NCI-H524 treated with DMSO at 0.1 percent for 48 hours (cell line): ENCODE measurements around the gene SLC16A4.
A peak's percentile ranks its signal among the peaks of the same experiment; 100 is the strongest.

Experiments used
- DNase-seq: peaks from one replicate; lab custom pipeline; 2025; lab: John Stamatoyannopoulos, UW

The SLC16A4 gene

DNA sequence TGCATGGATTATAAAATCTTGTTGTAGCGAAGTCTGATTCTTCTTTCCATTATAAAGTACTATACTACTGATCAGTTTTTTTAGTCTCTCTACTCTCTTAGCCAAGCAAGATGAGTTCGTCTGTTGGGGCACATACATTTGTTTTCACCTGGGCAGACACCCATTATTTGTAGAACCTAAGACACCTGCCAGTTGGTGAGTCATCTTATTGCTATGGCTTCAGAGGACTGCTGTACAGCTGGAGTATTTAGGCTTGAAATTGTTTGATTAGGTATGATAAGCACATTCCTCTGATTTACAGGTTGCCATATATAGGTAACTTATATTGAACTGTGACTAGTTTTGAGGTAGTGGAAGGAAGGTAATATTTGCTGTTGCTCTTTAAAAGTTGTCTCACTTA is 34.4 kb downstream of the SLC16A4 start:
- no peak for DNase-seq

DNA sequence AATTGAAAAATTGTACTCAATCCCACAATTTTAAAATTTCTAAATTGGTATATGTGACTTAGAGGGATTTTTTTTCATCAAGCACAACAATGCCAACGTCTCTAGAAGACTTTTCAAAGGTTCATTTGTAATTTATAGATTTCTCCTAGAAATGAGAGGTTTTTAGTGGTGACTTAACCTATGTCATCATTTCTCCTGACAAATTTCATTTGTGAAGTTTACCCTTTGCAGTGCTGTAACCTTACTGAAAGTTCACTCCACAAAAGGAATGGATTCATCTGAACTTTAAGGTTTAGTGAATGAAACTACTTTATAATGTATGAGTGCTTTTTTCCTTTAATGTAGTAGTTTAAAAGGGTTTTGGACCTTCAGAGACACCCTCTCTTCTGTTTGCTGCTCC is 35.5 kb downstream of the SLC16A4 start:
- no peak for DNase-seq

DNA sequence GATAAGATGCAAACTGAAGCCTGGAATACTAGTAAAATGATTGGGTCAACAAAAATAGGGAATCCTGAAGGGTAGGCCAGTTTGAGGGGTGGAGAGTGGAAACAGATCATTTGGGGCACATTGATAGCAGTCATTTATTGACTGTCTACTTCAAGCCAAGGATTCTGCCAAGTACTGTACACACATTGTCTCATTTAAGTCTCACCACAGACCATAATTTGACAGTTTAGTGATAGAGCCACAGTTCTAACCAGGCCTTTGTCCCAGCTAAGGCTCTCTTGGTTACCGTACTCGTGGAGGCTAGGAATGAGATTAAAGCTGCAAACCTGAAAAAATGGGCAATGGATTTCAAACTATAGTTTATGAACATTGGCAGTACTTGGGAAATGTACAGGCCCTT is 40.5 kb downstream of the SLC16A4 start:
- no peak for DNase-seq

DNA sequence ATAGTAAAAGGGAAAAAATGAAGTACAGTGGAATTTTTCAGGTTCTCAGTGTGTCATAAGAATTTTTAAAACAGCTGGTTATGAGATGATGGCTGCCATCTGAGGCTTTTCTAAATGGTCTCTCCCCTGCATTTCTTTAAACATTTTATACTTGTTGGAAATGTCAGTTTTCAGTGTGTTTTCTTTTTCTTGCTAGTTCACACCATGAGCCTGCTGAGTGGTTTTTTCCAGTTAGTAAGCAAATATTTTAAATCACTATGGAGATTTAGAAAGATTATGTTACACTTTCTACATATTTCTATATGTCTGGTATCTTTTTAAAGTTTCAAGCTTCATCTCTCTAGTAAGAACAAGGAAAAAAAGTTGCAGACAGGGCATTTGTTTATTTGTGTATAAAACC is 42.1 kb downstream of the SLC16A4 start:
- DNase-seq: no peak

DNA sequence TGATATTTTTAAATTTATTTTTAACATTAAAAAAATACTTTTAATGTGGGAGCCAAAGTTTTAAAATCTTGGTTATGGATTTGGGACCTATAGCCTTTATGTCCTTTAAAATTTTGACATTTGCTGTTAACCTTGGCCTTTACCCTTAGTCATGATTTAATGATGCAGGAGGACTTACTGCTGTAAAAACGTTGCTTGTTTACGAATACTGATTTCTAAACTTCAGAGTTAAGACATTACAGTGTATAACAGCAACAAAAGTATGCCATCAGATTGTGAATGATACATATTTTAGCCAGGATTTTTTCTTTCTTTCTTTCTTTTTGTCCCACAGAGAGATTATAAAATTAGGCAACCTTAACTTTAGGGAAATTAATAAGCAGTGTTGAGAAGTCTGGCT is 42.8 kb downstream of the SLC16A4 start:
- DNase-seq: no peak

DNA sequence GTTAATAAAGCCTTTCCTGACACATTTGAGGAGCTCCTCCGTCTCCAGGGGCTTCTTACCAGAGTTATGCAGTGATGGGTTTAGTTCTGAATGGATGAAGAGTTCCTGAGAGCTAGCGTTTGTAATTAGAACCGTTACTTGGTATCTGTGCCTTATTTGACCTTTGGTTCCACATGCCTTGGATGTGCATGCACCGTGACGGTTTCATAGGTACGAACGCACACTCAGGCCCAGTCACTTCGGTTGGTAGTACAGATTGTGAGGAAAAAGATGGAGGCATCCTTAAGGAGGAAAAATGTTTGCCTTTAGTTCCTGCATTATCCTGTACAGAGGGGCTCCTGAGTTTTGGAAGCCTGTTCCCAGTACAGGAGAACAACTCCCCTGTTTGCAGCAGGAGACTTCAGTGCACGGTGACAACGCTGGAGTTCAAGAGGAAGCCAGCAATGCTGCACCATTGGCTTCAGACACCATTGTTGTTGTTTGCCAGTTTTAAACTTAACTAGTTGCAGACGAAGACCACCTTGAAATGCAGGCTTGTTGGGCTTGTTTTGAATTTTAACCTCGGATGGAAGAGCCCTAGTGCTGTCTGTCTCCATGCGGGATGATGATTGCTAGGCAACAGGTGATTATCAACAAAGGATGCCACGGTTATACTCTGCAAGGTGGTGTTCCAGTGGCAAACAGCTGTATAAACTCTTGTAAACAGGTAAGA is 43.5 kb downstream of the SLC16A4 start:
- DNase-seq: no peak

DNA sequence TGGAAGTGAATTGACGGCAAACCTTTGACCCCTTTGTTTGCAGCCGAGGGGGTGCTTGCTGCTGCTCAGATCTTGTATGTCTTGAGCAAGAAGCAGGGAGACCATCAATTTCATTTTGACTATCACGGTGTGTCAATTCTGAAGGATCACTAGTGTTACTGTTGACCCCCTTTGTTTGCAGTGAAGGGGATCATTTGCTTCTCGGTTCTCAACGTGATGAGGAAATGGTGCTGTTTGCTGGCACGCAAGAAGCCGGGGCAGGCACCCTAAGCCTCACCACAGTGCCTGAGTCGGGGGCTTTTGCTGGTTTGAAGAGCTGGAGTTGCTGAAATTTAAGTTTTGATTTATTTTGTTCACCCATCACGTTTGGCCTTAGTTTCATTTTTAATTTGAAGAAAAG is 44.1 kb downstream of the SLC16A4 start:
- no peak for DNase-seq

DNA sequence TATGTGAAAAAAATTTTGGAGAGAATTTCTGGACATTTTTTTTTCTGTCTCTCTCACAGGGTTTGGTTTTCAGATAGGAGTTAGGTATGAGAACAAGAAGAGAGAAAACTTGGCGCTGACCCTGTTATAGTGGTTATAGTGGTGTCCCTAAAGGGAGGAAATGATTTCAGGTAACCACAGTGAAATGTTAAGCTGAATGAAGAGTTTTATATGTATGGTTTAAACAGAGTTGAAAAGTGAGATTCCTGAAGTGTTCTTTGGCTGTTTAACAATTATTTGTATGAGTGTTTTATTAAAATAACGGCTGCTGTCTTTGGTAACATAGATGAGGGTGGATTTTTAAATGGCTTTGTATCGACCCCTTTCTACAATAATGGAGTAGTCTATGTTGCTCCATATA is 45.3 kb downstream of the SLC16A4 start:
- no peak for DNase-seq

DNA sequence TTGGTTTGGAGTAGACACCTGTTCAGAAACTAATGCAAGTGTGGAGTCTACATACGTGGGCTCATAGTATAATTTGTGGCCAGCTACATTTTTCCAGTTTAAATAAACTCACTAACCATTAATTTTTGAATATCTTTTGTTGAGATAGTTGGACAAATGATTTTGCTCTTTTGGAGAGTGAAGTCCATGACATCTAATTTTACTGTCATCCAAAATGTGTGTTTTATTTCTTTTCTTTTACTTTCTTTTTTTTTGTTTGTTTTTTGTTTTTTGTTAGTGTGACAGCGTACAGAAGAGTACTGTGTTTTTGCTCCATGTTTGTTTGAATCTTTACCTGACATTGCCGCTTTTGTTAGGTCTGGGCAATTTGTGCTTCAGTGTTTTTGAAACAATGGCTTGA is 46.7 kb downstream of the SLC16A4 start:
- DNase-seq: no peak

DNA sequence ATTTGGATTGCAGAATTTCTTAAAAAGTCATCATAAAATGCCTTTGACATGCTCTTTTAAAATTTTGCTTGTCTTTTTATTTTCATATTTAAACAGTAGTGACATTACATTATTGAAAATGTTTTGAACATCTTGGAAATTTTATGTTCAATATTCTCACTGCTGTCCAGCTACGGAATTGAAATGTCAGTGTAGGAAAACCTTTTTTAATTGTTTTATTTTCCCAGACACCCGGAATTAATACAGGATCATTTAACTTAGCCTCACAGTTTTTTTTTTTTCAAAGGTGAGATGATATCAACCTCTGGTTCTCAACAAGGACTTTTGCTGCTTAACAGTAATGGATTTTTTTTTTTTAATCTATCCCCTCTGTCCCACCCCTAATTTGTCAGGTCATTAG is 47.6 kb downstream of the SLC16A4 start:
- no peak for DNase-seq

DNA sequence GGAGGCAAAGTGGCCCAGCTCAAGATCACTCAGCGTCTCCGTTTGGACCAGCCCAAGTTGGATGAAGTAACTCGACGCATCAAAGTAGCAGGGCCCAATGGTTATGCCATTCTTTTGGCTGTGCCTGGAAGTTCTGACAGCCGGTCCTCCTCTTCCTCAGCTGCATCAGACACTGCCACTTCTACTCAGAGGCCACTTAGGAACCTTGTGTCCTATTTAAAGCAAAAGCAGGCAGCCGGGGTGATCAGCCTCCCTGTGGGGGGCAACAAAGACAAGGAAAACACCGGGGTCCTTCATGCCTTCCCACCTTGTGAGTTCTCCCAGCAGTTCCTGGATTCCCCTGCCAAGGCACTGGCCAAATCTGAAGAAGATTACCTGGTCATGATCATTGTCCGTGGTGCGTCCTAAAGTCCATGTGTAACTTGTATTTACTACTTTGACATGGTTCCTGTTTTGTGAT is 48.9 kb downstream of the SLC16A4 start:
- DNase-seq: no peak

DNA sequence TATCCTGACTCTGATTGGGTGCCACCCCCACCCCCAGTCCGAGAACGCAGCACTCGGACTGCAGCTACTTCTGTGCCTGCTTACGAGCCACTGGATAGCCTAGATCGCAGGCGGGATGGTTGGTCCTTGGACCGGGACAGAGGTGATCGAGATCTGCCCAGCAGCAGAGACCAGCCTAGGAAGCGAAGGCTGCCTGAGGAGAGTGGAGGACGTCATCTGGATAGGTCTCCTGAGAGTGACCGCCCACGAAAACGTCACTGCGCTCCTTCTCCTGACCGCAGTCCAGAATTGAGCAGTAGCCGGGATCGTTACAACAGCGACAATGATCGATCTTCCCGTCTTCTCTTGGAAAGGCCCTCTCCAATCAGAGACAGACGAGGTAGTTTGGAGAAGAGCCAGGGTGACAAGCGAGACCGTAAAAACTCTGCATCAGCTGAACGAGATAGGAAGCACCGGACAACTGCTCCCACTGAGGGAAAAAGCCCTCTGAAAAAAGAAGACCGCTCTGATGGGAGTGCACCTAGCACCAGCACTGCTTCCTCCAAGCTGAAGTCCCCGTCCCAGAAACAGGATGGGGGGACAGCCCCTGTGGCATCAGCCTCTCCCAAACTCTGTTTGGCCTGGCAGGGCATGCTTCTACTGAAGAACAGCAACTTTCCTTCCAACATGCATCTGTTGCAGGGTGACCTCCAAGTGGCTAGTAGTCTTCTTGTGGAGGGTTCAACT is 49.5 kb downstream of the SLC16A4 start:
- no peak for DNase-seq

DNA sequence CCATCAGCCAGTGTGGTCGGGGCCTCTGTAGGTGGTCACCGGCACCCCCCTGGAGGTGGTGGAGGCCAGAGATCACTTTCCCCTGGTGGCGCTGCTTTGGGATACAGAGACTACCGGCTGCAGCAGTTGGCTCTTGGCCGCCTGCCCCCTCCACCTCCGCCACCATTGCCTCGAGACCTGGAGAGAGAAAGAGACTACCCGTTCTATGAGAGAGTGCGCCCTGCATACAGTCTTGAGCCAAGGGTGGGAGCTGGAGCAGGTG is 50.7 kb downstream of the SLC16A4 start:
- DNase-seq: no peak

DNA sequence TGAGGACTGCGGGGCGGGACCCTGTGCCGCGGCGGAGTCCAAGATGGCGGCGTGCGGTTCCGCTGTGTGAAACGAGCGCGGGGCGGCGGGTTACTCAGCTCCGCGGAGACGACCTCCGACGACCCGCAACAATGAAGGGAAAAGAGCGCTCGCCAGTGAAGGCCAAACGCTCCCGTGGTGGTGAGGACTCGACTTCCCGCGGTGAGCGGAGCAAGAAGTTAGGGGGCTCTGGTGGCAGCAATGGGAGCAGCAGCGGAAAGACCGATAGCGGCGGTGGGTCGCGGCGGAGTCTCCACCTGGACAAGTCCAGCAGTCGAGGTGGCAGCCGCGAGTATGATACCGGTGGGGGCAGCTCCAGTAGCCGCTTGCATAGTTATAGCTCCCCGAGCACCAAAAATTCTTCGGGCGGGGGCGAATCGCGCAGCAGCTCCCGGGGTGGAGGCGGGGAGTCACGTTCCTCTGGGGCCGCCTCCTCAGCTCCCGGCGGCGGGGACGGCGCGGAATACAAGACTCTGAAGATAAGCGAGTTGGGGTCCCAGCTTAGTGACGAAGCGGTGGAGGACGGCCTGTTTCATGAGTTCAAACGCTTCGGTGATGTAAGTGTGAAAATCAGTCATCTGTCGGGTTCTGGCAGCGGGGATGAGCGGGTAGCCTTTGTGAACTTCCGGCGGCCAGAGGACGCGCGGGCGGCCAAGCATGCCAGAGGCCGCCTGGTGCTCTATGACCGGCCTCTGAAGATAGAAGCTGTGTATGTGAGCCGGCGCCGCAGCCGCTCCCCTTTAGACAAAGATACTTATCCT is 51.2 kb downstream of the SLC16A4 start:
- DNase-seq: no peak

DNA sequence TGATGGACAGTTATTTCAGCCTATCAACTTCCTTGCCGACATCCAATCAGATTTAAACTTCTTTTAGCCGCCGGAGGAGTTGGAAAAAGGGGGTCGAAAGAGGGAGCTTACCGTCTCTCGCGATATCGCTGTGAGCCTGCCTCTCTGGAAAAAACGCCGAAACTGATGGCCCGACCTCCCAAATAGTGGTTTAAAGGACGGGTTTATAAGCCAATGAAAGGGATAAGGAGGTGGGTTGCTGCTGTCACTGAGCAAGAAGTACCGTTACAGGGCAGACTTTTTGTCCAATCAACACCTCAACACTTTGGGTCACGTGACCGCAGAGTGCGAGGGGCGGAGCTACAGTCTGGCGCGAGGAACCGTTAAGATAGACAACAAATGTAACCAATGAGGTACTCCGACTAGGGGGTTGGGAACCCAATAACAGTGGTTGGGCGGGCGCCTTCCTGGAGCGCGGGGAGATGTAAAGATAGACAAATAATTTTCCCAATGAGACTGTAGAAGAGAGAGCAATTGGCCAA is 51.9 kb downstream of the SLC16A4 start, which contains the start of gene RBM15:
RBM15 (plus strand) TSS at position 492 of the 521 bp plus-strand sequence; CDS start at position 521, 29 bp downstream.
- peak; percentile 100 for DNase-seq

DNA sequence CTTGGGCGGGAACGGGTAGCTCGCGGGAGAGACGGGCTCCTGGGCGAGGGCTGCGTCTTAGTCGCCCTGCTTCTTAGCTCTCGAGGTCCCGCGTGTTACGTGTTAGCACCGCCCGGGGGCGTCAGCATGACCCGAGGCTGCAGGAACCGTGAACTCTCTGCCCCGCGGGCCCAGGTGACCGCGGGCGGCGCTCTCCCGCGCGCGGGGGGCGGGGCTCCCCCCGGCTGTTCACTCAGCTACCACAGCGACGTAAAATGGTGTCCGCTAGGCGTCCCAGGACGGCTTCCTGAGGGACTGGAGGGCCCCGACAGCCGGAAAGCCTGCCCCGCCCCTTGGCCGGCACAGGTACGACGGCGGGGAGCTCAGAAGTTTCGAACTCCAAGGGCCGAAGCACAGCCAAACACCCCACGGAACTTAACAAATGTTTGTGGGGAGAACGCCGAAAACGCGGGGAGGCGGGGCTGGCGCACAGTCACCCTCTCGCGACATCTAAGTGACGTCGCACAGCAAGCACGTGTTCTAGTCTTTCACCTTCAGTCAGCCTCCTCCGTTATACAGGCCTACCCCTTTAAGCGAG is 52.4 kb downstream of the SLC16A4 start:
- no peak for DNase-seq

DNA sequence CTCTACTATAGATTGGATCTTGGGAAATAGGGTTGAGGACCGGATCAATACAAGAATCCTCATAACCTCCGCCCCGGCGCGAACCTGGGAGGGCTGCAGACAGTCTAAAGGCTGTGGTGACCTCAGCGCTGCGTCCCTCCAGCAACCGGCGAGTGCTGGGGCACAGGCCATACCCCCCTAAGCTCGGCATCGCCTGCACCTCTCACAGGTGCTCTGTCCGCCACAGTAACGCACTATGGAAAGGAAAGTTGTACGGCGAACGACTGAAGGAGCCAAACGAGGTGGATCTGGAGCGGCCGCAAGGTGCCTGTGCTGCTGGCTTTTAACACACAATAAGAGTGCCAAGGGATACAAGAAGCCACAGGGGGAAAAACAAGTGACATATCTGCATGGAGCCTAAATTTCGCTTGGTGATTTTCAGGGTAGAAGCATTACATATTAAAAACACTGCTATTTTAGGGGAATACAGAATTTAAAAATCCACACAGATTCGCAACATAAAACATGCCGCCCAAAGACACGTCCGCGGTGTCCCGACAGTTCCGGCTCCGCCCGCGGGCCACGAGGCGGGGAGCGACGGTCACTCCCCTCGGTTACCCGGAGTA is 53.0 kb downstream of the SLC16A4 start:
- DNase-seq: peak; percentile 37

DNA sequence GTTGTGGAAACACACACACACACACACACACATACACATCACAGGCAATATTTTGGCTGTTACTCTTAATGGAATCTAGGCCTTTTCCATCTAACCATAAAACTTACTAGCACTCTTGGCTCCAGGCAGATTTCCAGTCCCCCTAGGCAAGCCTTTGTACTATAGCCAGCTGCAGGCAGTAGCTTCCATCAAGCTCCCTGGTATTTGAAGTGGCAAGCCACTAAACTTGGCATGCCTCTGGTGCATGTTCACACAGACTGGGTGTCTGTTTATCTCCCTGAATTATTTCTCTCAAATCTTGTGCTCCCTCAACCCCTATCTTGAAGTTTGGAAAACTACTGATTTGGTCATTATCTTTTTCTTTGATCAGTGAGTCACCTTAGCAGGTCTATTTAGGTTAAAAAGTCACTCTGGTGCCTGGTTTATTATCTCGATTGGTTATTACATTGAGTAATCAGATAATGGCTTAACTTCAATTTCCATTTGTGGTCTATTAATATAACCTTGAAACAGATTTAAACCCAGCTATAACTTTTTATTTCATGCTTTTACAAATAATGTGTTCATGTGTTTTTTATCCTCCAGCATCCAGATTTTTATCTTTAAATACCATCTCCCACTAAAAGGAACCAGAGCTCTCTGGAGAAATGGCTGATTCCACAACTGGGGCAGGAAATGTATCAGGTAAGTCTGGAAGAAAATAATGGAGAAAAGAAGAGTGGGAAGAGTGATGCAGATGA is 54.4 kb downstream of the SLC16A4 start:
- no peak for DNase-seq

DNA sequence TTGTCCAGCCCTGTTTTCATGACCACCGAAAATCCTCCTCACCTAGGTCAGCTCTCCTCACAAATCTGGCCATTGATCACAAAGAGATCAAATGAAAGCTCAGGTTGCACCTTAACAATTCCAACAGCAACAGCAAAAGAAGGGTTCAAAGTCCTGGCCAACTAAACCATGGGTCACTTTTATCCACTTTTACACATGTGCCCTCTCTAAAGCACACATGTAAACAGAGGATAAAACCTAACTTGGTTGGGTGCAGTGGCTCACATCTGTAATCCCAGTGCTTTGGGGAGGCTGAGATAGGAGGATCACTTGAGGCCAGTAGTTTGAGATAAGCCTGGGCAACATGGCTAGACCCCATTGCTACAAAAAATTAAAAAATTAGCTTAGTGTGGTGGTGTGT is 55.6 kb downstream of the SLC16A4 start:
- no peak for DNase-seq

DNA sequence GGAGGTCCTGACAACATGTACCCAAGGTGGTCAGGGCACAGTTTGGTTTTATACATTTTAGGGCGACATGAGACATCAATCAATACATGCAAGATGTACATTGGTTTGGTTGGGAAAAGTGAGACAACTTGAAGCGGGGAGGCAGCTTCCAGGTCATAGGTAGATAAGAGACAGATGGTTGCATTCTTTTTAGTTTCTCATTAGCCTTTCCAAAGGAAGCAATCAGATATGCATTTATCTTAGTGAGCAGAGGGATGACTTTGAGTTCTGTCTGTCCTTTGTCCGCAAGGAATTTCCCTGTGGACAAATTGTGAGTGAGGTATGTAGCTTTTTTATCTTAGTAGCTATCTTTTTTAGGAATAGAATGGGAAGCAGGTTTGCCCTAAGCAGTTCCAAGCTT is 62.1 kb downstream of the SLC16A4 start:
- no peak for DNase-seq

DNA sequence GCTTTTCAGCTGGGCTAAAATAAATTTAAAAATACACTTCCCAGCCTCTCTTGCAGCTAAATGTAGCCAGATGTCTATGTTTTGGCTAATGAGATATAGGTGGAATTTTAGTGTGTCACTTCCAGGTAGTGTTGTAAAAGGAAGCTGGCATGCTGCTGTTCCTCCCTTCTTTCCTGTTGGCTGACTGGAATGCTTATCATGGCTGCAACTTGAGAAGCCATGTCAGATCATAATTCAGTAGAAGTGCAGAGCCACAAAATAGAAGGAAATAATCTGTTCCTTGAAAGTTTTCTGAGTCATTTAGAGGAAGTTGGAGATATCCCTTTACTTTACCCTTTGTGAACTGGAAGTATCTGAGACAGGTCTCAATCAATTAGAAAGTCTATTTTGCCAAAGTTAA is 62.6 kb downstream of the SLC16A4 start:
- no peak for DNase-seq
